ENCODE data around the gene OR10R2.

DNA sequence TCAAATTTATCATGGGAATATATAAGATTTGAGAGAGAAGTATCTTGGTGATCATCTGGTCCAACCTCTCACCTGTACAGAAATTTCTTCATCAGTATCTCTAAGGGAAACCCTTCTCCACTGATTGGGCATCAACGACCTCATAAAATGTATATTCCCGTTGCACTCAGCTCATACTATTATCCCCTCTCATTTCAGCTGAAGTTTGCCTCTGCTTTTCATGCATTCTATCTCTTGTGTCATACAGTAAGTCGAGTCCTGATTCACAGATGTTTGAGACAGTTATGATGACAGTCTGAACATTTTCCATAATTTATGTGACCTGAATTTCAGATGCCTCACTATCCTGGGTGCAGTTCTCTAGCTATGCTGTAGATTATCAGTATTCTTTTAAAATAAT, 21.0 kb downstream of the OR10R2 start:
- TF ChIP-seq POLR2AphosphoS5 (IDR thresholded peaks at IDR 0.05) = no peak
- TF ChIP-seq, protein P1, sequence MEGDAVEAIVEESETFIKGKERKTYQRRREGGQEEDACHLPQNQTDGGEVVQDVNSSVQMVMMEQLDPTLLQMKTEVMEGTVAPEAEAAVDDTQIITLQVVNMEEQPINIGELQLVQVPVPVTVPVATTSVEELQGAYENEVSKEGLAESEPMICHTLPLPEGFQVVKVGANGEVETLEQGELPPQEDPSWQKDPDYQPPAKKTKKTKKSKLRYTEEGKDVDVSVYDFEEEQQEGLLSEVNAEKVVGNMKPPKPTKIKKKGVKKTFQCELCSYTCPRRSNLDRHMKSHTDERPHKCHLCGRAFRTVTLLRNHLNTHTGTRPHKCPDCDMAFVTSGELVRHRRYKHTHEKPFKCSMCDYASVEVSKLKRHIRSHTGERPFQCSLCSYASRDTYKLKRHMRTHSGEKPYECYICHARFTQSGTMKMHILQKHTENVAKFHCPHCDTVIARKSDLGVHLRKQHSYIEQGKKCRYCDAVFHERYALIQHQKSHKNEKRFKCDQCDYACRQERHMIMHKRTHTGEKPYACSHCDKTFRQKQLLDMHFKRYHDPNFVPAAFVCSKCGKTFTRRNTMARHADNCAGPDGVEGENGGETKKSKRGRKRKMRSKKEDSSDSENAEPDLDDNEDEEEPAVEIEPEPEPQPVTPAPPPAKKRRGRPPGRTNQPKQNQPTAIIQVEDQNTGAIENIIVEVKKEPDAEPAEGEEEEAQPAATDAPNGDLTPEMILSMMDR (IDR thresholded peaks at IDR 0.05) = no peak
